ENCODE data around the gene NF2. TPM values are rescaled to one million over a fixed set of nuclear protein-coding genes. Genes with fewer than 3 reads are reported as not detected.

The NF2 gene
- total RNA-seq, 4 donors from 2014 or later: 26.6 to 35.2 (median 32.9) TPM

- no peak for TF ChIP-seq CTCF (IDR thresholded peaks at IDR 0.05)
- DNase-seq (ENCODE audit: low spot score) (no peak), ATAC-seq (ENCODE audit: low FRiP score) (no peak)
Observed at GRCh38 chr22:29651652-29652051, 48.2 kb downstream of the NF2 start.

- ATAC-seq (ENCODE audit: low FRiP score): no peak
- no peak for TF ChIP-seq CTCF (IDR thresholded peaks at IDR 0.05)
- DNase-seq (ENCODE audit: low spot score): no peak
Observed at GRCh38 chr22:29654420-29654819, 51.0 kb downstream of the NF2 start.

GRCh38 chr22:29654882-29655281 is 51.4 kb downstream of the NF2 start:
- no peak for TF ChIP-seq CTCF (IDR thresholded peaks at IDR 0.05)
- ATAC-seq (ENCODE audit: low FRiP score) (no peak), DNase-seq (ENCODE audit: low spot score) (no peak)

GRCh38 chr22:29658176-29658575 is 54.7 kb downstream of the NF2 start:
- ATAC-seq (ENCODE audit: low FRiP score) (no peak), DNase-seq (ENCODE audit: low spot score) (no peak)
- TF ChIP-seq CTCF (IDR thresholded peaks at IDR 0.05): no peak

GRCh38 chr22:29660021-29660420 is 56.6 kb downstream of the NF2 start:
- no peak for TF ChIP-seq CTCF (IDR thresholded peaks at IDR 0.05)
- no peak for DNase-seq (ENCODE audit: low spot score)
- no peak for ATAC-seq (ENCODE audit: low FRiP score)

GRCh38 chr22:29661336-29661735 is 57.9 kb downstream of the NF2 start:
- DNase-seq (ENCODE audit: low spot score) (no peak), ATAC-seq (ENCODE audit: low FRiP score) (no peak)
- no peak for TF ChIP-seq CTCF (IDR thresholded peaks at IDR 0.05)

- no peak for DNase-seq (ENCODE audit: low spot score)
- no peak for ATAC-seq (ENCODE audit: low FRiP score)
- no peak for TF ChIP-seq CTCF (IDR thresholded peaks at IDR 0.05)
Observed at GRCh38 chr22:29663180-29663821, 59.9 kb downstream of the NF2 start.

Measured in omental fat pad (tissue), 4 donors.